H9 (cell line): Measurements from ENCODE around the gene DAPL1. TPM values are rescaled to one million over a fixed set of nuclear protein-coding genes. Genes with fewer than 3 reads are reported as not detected.

Experiments used
- DNase-seq: peaks from one replicate; pipeline ENCODE4 v3.0.0-alpha.2; 2017
- H2AFZ ChIP-seq: one replicate; pipeline ENCODE4 v1.6.1; 2013; ENCODE audit warnings: mild to moderate bottlenecking, low read length, control low read depth, moderate library complexity
- H2AK5ac ChIP-seq: 2 replicates; pipeline ENCODE4 v1.6.1; 2013; ENCODE audit warnings: low read length, control low read depth, mixed read lengths; ENCODE audit not compliant: insufficient read length
- H2BK120ac ChIP-seq: one replicate; pipeline ENCODE4 v1.6.1; 2013; ENCODE audit warnings: low read depth, mild to moderate bottlenecking, low read length, control low read depth, inconsistent platforms; ENCODE audit not compliant: poor library complexity, severe bottlenecking
- H2BK12ac ChIP-seq: 2 replicates; pipeline ENCODE4 v1.6.1; 2013; ENCODE audit warnings: low read length, control low read depth, mixed read lengths, low read depth; ENCODE audit not compliant: insufficient read length
- H2BK15ac ChIP-seq: 2 replicates; pipeline ENCODE4 v1.6.1; 2013; ENCODE audit warnings: low read depth, low read length, control low read depth
- H2BK20ac ChIP-seq: one replicate; pipeline ENCODE4 v1.6.1; 2013; ENCODE audit warnings: low read depth, mild to moderate bottlenecking, low read length, control low read depth, inconsistent platforms; ENCODE audit not compliant: poor library complexity, severe bottlenecking
- H2BK5ac ChIP-seq: 2 replicates; pipeline ENCODE4 v1.6.1; 2013; ENCODE audit warnings: low read length, control low read depth, mixed read lengths; ENCODE audit not compliant: insufficient read length
- H3K14ac ChIP-seq: 2 replicates; pipeline ENCODE4 v1.6.1; 2013; ENCODE audit warnings: low read length, control low read depth; ENCODE audit not compliant: insufficient read depth
- H3K18ac ChIP-seq: 2 replicates; pipeline ENCODE4 v1.6.1; 2013; ENCODE audit warnings: low read depth, mild to moderate bottlenecking, mixed read lengths, low read length, control low read depth; ENCODE audit not compliant: insufficient read length
- H3K23ac ChIP-seq: 2 replicates; pipeline ENCODE4 v1.6.1; 2013; ENCODE audit warnings: low read length, control low read depth, mixed read lengths, low read depth; ENCODE audit not compliant: insufficient read length
- H3K23me2 ChIP-seq: 2 replicates; pipeline ENCODE4 v1.6.1; 2013; ENCODE audit warnings: low read depth, mild to moderate bottlenecking, mixed read lengths, low read length, control low read depth; ENCODE audit not compliant: insufficient read length, poor library complexity, severe bottlenecking
- H3K27ac ChIP-seq: 2 replicates; pipeline ENCODE4 v1.5.1; 2013; ENCODE audit warnings: low read length, control low read depth, mixed read lengths, low read depth; ENCODE audit not compliant: insufficient read length
- H3K27me3 ChIP-seq: 2 replicates; pipeline ENCODE4 v1.6.1; 2013; ENCODE audit warnings: low read length, control low read depth, inconsistent platforms; ENCODE audit not compliant: insufficient read depth
- H3K4ac ChIP-seq: 2 replicates; pipeline ENCODE4 v1.6.1; 2013; ENCODE audit warnings: low read depth, mild to moderate bottlenecking, control low read depth, inconsistent platforms, low read length, moderate library complexity
- H3K4me1 ChIP-seq: 2 replicates; pipeline ENCODE4 v1.6.1; 2013; ENCODE audit warnings: low read length, control low read depth, inconsistent platforms; ENCODE audit not compliant: insufficient read depth
- H3K4me2 ChIP-seq: 2 replicates; pipeline ENCODE4 v1.6.1; 2013; ENCODE audit warnings: low read length, control low read depth, mixed read lengths; ENCODE audit not compliant: insufficient read length, insufficient read depth
- H3K56ac ChIP-seq: 2 replicates; pipeline ENCODE4 v1.6.1; 2013; ENCODE audit warnings: low read depth, mild to moderate bottlenecking, mixed read lengths, low read length, control low read depth; ENCODE audit not compliant: insufficient read length
- H3K79me1 ChIP-seq: 2 replicates; pipeline ENCODE4 v1.6.1; 2013; ENCODE audit warnings: low read depth, mild to moderate bottlenecking, moderate library complexity, low read length, control low read depth, inconsistent platforms; ENCODE audit not compliant: insufficient read depth, poor library complexity, severe bottlenecking
- H3K79me2 ChIP-seq: 2 replicates; pipeline ENCODE4 v1.6.1; 2013; ENCODE audit warnings: low read length, control low read depth, inconsistent platforms; ENCODE audit not compliant: insufficient read depth
- H3K9ac ChIP-seq: 2 replicates; pipeline ENCODE4 v1.6.1; 2013; ENCODE audit warnings: low read length, control low read depth, mixed read lengths; ENCODE audit not compliant: insufficient read length; ENCODE audit errors: extremely low read depth
- H3K9me3 ChIP-seq: one replicate; pipeline ENCODE4 v1.6.1; 2013; ENCODE audit warnings: low read depth, low read length, inconsistent platforms; ENCODE audit not compliant: control insufficient read depth
- H3T11ph ChIP-seq: one replicate; pipeline ENCODE4 v1.6.1; 2013; ENCODE audit warnings: mild to moderate bottlenecking, low read length, control low read depth, inconsistent platforms
- H4K20me1 ChIP-seq: one replicate; pipeline ENCODE4 v1.6.1; 2013; ENCODE audit not compliant: control insufficient read depth, insufficient read length, insufficient read depth
- H4K5ac ChIP-seq: 2 replicates; pipeline ENCODE4 v1.6.1; 2013; ENCODE audit warnings: low read depth, mild to moderate bottlenecking, mixed read lengths, low read length, control low read depth; ENCODE audit not compliant: insufficient read length
- H4K8ac ChIP-seq: replicated peaks from 2 replicates; pipeline ENCODE4 v1.6.1; 2013; ENCODE audit warnings: low read length, control low read depth, mixed read lengths, low read depth; ENCODE audit not compliant: insufficient read length
- H4K91ac ChIP-seq: 2 replicates; pipeline ENCODE4 v1.6.1; 2013; ENCODE audit warnings: low read depth, mild to moderate bottlenecking, moderate library complexity, mixed read lengths, low read length, control low read depth; ENCODE audit not compliant: insufficient read length
- H3K27ac Mint-ChIP-seq, 3 experiments: 2 replicates in 2 of 3; 3 replicates in 1 of 3; pipeline ENCODE4 v1.8.0; 2020 to 2021; ENCODE audit warnings: mixed read lengths in 3 of 3, mild to moderate bottlenecking in 1 of 3, moderate library complexity in 1 of 3
- H3K27me3 Mint-ChIP-seq: 2 replicates; pipeline ENCODE4 v1.8.0; 2021; ENCODE audit warnings: low read depth, mild to moderate bottlenecking, moderate library complexity, mixed read lengths
- H3K36me3 Mint-ChIP-seq, 3 experiments: 2 replicates in 2 of 3; 3 replicates in 1 of 3; pipeline ENCODE4 v1.8.0; 2020 to 2021; ENCODE audit warnings: low read depth in 3 of 3, mixed read lengths in 3 of 3; ENCODE audit not compliant: insufficient read depth in 1 of 3
- H3K4me1 Mint-ChIP-seq, 2 experiments: 2 replicates each; pipeline ENCODE4 v1.8.0; 2020; ENCODE audit warnings: mixed read lengths in 2 of 2
- H3K4me3 Mint-ChIP-seq, 2 experiments: 2 replicates in 1 of 2; 3 replicates in 1 of 2; pipeline ENCODE4 v1.8.0; 2020 to 2021; ENCODE audit warnings: mild to moderate bottlenecking in 2 of 2, mixed read lengths in 2 of 2, moderate library complexity in 1 of 2
- H3K9me3 Mint-ChIP-seq, 2 experiments: 2 replicates in 1 of 2; 3 replicates in 1 of 2; pipeline ENCODE4 v1.8.0; 2020; ENCODE audit warnings: mild to moderate bottlenecking in 2 of 2, mixed read lengths in 2 of 2, moderate library complexity in 1 of 2
- CTCF ChIP-seq: fragments of 200-600 bp; sonication (generic); conservative IDR thresholded peaks from 3 replicates; pipeline ENCODE4 v1.8.0; 2021; ENCODE audit warnings: antibody characterized with exemption, mild to moderate bottlenecking
- WGBS: extraction: QIAGEN DNeasy Blood & Tissue Kit; methylation state at CpG from one replicate; pipeline ENCODE4 v1.1.7; 2013; ENCODE audit warnings: missing lambda C conversion rate, low lambda C conversion rate, mixed read lengths; ENCODE audit not compliant: insufficient read length; ENCODE audit errors: extremely low coverage; 5-methylcytosine and 5-hydroxymethylcytosine counted together
- total RNA-seq: library from RNA; stranded (reverse); gene quantifications from 2 replicates; pipeline ENCODE4 v1.2.1, GENCODE V29; 2021

Gene DAPL1
- total RNA-seq, 1 experiment from 2014 or later, result not detected

- Histone ChIP-seq H2AFZ (no peak overlapping the region), H2BK15ac (no peak overlapping the region), H2BK12ac (no peak overlapping the region), H3K23ac (no peak overlapping the region), H3K4me1 (no peaks in the 10 kb centered on the region; the same call in 1 of the 2 replicates), H2AK5ac (no peak overlapping the region), H3K27ac (no peak overlapping the region), H4K91ac (no peak overlapping the region), H3K79me1 (no peaks in the 10 kb centered on the region), H4K20me1 (no peaks in the 10 kb centered on the region), H2BK20ac (no peak overlapping the region), H4K5ac (no peak overlapping the region), H3K14ac (no peak overlapping the region; the same call in 1 of the 2 replicates), H2BK5ac (no peak overlapping the region), H3K23me2 (no peaks in the 10 kb centered on the region), H3K27me3 (no peaks in the 10 kb centered on the region), H3T11ph (no peak overlapping the region), H3K4me2 (no peak overlapping the region), H3K56ac (no peak overlapping the region), H2BK120ac (no peak overlapping the region), H3K4ac (no peak overlapping the region), H3K18ac (no peak overlapping the region), H3K9me3 (no peaks in the 10 kb centered on the region), H3K9ac (no peak overlapping the region), H3K79me2 (no peaks in the 10 kb centered on the region), H4K8ac (no peak overlapping the region)
- no peak for TF ChIP-seq CTCF
- H3K27me3 Mint-ChIP-seq, result no peaks in the 10 kb centered on the region; the same call in 1 of the 2 replicates
- DNase-seq, result no peak
- no peaks in the 10 kb centered on the region for H3K9me3 Mint-ChIP-seq
- H3K4me1 Mint-ChIP-seq, result peaks cover 10 to 13% of the 10 kb centered on the region in 2 experiments
- H3K4me3 Mint-ChIP-seq, result no peak overlapping the region
- H3K36me3 Mint-ChIP-seq, result no peaks in the 10 kb centered on the region
- no CpG with 5 or more reads among the region's 13 CpGs for WGBS
- no peak overlapping the region for H3K27ac Mint-ChIP-seq
Measured at GRCh38 chr2:158822193-158822592, 27.1 kb downstream of the DAPL1 start.
